Umbilical cord (tissue), 2 donors: ENCODE measurements around the gene HOOK2. TPM values are rescaled to one million over a fixed set of nuclear protein-coding genes. Genes with fewer than 3 reads are reported as not detected.
"Not testable (repeated sequence)": the region's sequence is repeated elsewhere in the genome, so short reads cannot be mapped to it uniquely, and the experiment has no call there.

Experiments
- DNase-seq: peaks from one replicate; pipeline ENCODE4 v3.0.0-alpha.2; 2015; ENCODE audit warnings: low spot score
- total RNA-seq: library from RNA; depleted of rRNA; stranded (reverse); fragments of >200 nt; gene quantifications from one replicate; pipeline ENCODE4 v1.2.3, GENCODE V29; 2014; ENCODE audit warnings: low replicate concordance; ENCODE audit not compliant: insufficient read depth

The HOOK2 gene
- total RNA-seq, 1 donor from 2014 or later: 17.1 TPM

DNA sequence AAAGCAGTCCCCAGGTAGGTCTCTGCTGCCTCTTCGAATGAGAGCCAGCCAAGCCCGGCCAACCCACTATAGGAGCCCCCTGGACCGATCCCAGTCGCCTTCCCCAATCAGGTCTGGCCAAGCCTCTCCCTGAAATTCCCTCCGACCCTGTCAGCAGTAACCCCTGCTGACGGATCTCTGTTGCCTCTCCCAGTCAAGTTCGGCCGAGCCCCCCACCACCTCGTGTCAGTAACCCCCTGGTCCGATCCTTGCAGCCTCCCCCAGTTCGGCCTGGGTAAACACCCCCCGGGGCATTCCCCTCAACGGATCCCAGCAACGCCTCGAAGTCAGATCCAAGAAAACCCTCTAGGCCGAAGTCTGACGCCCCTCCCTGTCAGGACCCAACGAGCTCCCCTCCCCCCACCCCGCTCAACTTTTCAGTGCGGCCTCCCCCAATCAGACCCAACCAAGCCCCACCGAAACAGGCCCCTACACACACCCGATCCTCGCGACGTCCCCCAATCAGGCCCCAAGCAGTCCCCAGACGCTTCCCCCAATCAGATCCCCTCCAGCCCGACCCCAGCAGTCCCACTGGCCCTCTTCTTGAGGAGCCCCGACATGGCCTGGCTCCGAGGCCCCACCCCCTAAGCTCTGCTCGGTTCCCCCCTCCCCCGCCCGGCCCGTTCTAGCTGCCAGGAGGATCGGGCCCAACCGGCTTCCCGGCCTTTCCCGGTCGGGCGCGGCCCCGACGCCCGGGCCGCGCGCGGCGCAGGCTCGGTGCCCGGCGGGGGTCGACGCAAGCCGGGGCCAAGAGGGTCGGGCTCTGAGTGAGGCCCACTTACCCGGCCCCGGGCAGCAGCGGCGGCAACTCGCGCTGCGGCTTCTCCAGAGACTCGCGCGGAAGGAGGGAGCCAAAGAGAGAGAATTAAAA is 53.4 kb downstream of the HOOK2 start:
- DNase-seq: peak; percentile 75

DNA sequence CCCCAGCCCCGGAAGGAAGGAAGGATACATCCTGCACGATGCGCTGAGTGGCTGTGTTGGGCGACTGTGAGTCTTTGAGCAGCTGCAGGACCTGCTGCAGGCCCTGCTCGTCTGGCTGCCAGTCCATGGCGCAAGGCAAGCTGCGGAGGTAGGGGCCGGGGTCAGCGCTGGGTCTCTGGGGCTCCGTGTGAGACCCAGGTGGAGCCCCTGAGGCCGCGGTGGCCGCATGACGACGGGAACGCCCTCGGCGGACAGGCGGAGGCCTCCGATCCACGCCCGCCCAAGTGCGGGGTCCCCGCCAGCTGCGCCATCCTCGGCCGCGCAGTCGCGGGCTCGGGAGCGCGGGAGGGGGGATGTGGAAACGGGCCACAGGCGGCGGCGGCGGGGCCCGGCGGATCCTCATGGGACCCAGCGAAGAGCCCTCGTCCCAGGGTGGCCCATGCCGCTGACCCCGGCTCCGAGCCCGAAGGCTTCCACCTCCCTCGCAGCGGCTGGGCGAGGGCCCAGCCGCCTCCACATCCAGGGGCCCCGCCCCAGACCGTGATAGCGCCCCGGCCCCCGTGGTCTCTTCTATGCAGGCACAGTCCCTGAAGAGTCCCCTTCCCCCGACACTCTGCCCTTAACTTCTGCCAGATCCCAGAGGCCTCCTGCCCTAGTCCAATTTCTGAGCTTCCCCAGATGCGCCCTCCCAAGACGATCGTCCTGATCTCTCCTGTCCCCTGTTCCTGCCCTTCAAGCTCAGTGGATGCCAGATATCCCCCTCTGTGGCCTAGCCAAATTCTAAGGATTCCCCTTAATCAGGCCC is 54.3 kb downstream of the HOOK2 start:
- DNase-seq: peak; percentile 28

DNA sequence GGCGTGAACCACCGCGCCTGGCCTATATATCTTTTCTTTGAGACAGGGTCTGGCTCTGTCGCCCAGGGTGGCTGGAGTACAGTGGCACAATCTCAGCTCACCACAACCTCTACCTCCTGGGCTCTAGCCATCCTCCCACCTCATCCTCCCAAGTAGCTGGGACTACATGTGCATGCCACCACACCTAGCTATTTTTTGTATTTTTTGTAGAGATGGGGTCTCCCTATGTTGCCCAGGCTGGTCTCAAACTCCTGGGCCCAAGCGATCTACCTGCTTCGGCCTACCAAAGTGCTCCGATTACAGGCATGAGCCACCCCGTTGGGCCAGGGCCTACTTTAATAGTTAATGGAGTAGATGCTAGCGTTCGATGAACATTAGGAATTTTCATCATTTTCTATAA is 55.1 kb downstream of the HOOK2 start:
- DNase-seq: no peak

DNA sequence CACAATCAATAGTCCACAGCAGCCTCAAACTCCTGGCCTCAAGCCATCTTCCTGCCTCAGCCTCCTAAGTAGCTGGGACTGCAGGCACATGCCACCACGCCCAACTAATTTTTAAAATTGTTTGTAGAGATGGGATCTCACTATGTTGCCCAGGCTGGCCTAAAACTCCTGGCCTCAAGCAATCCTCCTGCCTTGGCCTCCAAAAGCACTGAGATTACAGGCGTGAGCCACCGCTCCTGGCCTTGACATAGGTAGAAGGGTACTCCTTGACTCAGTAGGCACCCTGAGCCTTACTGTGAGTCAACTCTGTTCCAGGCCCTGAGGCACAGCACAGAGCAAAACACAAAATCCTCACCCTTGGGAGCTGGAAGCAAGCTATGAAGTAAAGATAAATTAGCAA is 59.4 kb downstream of the HOOK2 start:
- no peak for DNase-seq

DNA sequence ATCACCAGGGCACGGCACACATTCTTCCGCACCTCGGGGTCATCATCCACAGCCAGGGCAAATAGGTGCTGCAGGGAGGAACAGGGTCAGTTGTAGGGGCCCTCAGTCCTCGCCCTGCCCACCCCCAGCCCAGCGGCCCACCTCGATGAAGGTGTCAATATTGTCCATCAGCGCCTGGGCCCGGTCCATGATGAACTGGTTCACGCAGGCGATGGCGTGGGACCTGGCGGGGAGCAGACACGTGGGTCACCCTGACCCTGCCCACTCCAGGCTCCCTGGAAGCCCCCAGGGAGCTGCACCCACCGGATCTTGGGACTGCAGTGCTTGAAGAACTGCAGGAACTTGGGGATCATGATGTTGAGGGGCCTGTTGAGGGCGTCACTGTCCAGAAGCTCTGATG is 60.2 kb downstream of the HOOK2 start:
- DNase-seq: no peak

DNA sequence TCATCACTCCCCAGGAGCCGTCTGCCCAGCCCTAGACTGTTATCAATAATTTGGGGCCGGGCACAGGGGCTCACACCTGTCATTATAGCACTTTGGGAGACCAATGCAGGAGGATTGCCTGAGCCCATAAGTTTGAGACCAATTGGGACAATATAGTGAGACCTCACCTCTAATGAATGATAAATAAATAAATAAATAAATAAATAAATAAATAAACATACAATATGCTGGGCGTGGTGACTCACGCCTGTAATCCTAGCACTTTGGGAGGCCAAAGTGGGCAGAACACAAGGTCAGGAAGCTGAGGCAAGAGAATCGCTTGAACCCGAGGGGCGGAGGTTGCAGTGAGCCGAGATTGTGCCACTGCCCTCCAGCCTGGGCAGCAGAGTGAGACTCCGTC is 62.0 kb downstream of the HOOK2 start:
- DNase-seq: not testable (repeated sequence)

Other genes starting within 250 kb of the HOOK2 start
- 26.5 TPM for gene ZNF564, start 224.1 kb downstream of the HOOK2 start, total RNA-seq
- gene ZNF490, start 164.7 kb downstream of the HOOK2 start, total RNA-seq: 4.1 TPM
- gene ZNF791, start 164.6 kb downstream of the HOOK2 start, total RNA-seq: 19.0 TPM
- 22.1 TPM for gene MAN2B1, start 108.8 kb downstream of the HOOK2 start, total RNA-seq
- gene WDR83, start 108.7 kb downstream of the HOOK2 start, total RNA-seq: 24.8 TPM
- 36.4 TPM for gene DHPS, start 93.7 kb downstream of the HOOK2 start, total RNA-seq
- not detected for gene GNG14, start 87.6 kb downstream of the HOOK2 start, total RNA-seq
- not detected for gene FBXW9, start 78.9 kb downstream of the HOOK2 start, total RNA-seq
- gene TNPO2, start 51.6 kb downstream of the HOOK2 start, total RNA-seq: 18.5 TPM
- gene TRIR, start 40.9 kb downstream of the HOOK2 start, total RNA-seq: 116 TPM
- 25.0 TPM for gene GET3, start 38.1 kb downstream of the HOOK2 start, total RNA-seq
- not detected for gene BEST2, start 23.8 kb downstream of the HOOK2 start, total RNA-seq
- 277 TPM for gene JUNB, start 15.9 kb upstream of the HOOK2 start, total RNA-seq
- gene PRDX2, start 26.2 kb upstream of the HOOK2 start, total RNA-seq: 112 TPM
- gene THSD8, start 26.5 kb upstream of the HOOK2 start, total RNA-seq: not detected
- 5.3 TPM for gene RNASEH2A, start 31.0 kb upstream of the HOOK2 start, total RNA-seq
- gene RTBDN, start 59.0 kb upstream of the HOOK2 start, total RNA-seq: not detected
- 2.2 TPM for gene MAST1, start 63.0 kb upstream of the HOOK2 start, total RNA-seq
- gene DNASE2, start 105.9 kb upstream of the HOOK2 start, total RNA-seq: 21.7 TPM
- gene KLF1, start 111.6 kb upstream of the HOOK2 start, total RNA-seq: 3.1 TPM
- gene GCDH, start 115.6 kb upstream of the HOOK2 start, total RNA-seq: 9.1 TPM
- gene SYCE2, start 143.7 kb upstream of the HOOK2 start, total RNA-seq: not detected
- gene FARSA, start 158.2 kb upstream of the HOOK2 start, total RNA-seq: 40.0 TPM
- gene CALR, start 163.1 kb upstream of the HOOK2 start, total RNA-seq: 404 TPM
- 18.8 TPM for gene RAD23A, start 170.3 kb upstream of the HOOK2 start, total RNA-seq
- 18.3 TPM for gene GADD45GIP1, start 181.7 kb upstream of the HOOK2 start, total RNA-seq
- gene DAND5, start 194.0 kb upstream of the HOOK2 start, total RNA-seq: not detected
- 56.8 TPM for gene NFIX, start 219.9 kb upstream of the HOOK2 start, total RNA-seq